ENCODE data around the gene UBE2G1.
"Not testable (repeated sequence)": the region's sequence is repeated elsewhere in the genome, so short reads cannot be mapped to it uniquely, and the experiment has no call there.

DNA sequence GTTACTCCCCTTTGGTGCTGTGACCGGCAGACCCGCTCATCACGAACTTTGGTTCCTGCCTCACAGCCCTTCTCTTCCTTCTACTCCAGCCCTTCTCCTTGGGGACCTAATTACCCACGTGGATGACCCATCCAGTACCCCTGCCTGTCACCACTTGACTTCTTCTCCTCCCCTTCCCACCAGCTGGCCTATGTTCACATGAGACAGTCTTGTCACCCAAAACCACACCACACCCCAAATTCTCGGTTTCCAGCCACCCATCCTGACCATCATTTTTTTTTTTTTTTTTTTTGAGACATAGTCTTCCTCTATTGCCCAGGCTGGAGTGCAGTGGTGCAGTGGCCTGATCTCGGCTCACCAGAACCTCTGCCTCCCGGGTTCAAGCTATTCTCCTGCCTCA lies 10.8 kb upstream of the UBE2G1 start:
- TF ChIP-seq, protein P1, sequence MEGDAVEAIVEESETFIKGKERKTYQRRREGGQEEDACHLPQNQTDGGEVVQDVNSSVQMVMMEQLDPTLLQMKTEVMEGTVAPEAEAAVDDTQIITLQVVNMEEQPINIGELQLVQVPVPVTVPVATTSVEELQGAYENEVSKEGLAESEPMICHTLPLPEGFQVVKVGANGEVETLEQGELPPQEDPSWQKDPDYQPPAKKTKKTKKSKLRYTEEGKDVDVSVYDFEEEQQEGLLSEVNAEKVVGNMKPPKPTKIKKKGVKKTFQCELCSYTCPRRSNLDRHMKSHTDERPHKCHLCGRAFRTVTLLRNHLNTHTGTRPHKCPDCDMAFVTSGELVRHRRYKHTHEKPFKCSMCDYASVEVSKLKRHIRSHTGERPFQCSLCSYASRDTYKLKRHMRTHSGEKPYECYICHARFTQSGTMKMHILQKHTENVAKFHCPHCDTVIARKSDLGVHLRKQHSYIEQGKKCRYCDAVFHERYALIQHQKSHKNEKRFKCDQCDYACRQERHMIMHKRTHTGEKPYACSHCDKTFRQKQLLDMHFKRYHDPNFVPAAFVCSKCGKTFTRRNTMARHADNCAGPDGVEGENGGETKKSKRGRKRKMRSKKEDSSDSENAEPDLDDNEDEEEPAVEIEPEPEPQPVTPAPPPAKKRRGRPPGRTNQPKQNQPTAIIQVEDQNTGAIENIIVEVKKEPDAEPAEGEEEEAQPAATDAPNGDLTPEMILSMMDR (optimal IDR thresholded peaks at IDR 0.05 in 1 of 3, IDR thresholded peaks at IDR 0.05 in 1 of 3, conservative IDR thresholded peaks at IDR 0.05 in 1 of 3; ENCODE audit: extremely low read depth in 1 of 3, insufficient read depth in 2 of 3, low read length in 3 of 3), result not testable (repeated sequence)
- TF ChIP-seq EZH2 (IDR thresholded peaks at IDR 0.05; ENCODE audit: low read length), result not testable (repeated sequence)
